ENCODE data around the gene FAS.

Gene FAS

GRCh38 chr10:89047397-89047796 is 56.8 kb downstream of the FAS start:
- no peak for DNase-seq

- no peak for DNase-seq
These were observed 61.0 kb downstream of the FAS start for GRCh38 chr10:89051593-89051992.

GRCh38 chr10:89053555-89053954 is 63.0 kb downstream of the FAS start:
- no peak for DNase-seq

GRCh38 chr10:89055159-89055558 is 64.6 kb downstream of the FAS start:
- DNase-seq, result no peak

GRCh38 chr10:89062861-89063260 is 72.3 kb downstream of the FAS start:
- no peak for DNase-seq

GRCh38 chr10:89063465-89063864 is 72.9 kb downstream of the FAS start:
- DNase-seq, result no peak

- no peak for DNase-seq
These were observed 74.2 kb downstream of the FAS start for GRCh38 chr10:89064748-89065147.

All from stimulated activated CD4-positive, alpha-beta T cell treated with anti-CD3 and anti-CD28 coated beads, Interleukin-4, amount 100 ng/mL, for 1 hour (primary cell).